B cell (primary cell): Measurements from ENCODE around the gene MGMT. TPM values are rescaled to one million over a fixed set of nuclear protein-coding genes. Genes with fewer than 3 reads are reported as not detected.

Source experiments
- ATAC-seq: fragments of 200-7000 bp; cut with Tn5 transposase; one replicate; pipeline ENCODE4 v1.10.0; 2021; ENCODE audit warnings: low read depth, mild to moderate bottlenecking, moderate number of reproducible peaks, moderate library complexity
- CTCF ChIA-PET: fragments of 350-600 bp; sonication (Branson Sonifier 250); formaldehyde crosslinking; loops from one replicate; lab custom pipeline; 2021; ENCODE audit warnings: antibody characterized with exemption, inconsistent platforms; lab: Charles Lee
- POLR2A ChIA-PET: fragments of 350-600 bp; sonication (Branson Sonifier 250); formaldehyde crosslinking; loops from one replicate; lab custom pipeline; 2021; ENCODE audit warnings: antibody characterized with exemption; lab: Charles Lee
- DNase-seq: peaks from one replicate; pipeline ENCODE4 v3.0.0; 2013
- H2AFZ ChIP-seq: 2 replicates; pipeline ENCODE4 v1.6.1; 2012; ENCODE audit warnings: mild to moderate bottlenecking, low read depth, low read length; ENCODE audit not compliant: insufficient read depth, poor library complexity, severe bottlenecking
- H3K27ac ChIP-seq, 2 donors: 1 replicate in 1 of 2; 2 replicates in 1 of 2; pipeline ENCODE4 v1.5.1; 2012 to 2013; ENCODE audit warnings: low read length in 2 of 2, mild to moderate bottlenecking in 2 of 2, moderate library complexity in 1 of 2
- H3K27me3 ChIP-seq, 4 experiments: fragments of 200-600 bp in 1 of 4; sonication (generic) in 1 of 4; replicated peaks in 1 of 4; 1 replicate in 2 of 4; 2 replicates in 2 of 4; pipeline versions ENCODE4 v1.6.1 to v1.7.0; 2013 to 2016; ENCODE audit warnings: low read length in 3 of 4, mild to moderate bottlenecking in 2 of 4, mixed read lengths in 1 of 4, moderate library complexity in 1 of 4; ENCODE audit not compliant: insufficient read depth in 4 of 4, control insufficient read depth in 3 of 4; ENCODE audit errors: control extremely low read depth in 1 of 4
- H3K36me3 ChIP-seq, 2 experiments: replicated peaks in 1 of 2; 1 replicate in 1 of 2; 2 replicates in 1 of 2; pipeline versions ENCODE4 v1.6.1 to v1.7.1; 2013; ENCODE audit warnings: low read length in 1 of 2; ENCODE audit not compliant: insufficient read depth in 2 of 2, control insufficient read depth in 1 of 2; ENCODE audit errors: control extremely low read depth in 1 of 2, extremely low read depth in 1 of 2
- H3K4me1 ChIP-seq, 2 donors: fragments of 200-600 bp in 1 of 2; sonication (generic) in 1 of 2; 1 replicate in 1 of 2; 2 replicates in 1 of 2; pipeline versions ENCODE4 v1.5.1 to v1.6.1; 2013 to 2017; ENCODE audit warnings: low read length in 2 of 2; ENCODE audit not compliant: control insufficient read depth in 2 of 2, insufficient read depth in 2 of 2
- H3K4me2 ChIP-seq: replicated peaks from 2 replicates; pipeline ENCODE3; 2012; ENCODE audit warnings: mild to moderate bottlenecking, low read depth, low read length; ENCODE audit not compliant: poor library complexity, severe bottlenecking
- H3K4me3 ChIP-seq, 5 experiments: fragments of 200-600 bp in 1 of 5; sonication (generic) in 1 of 5; 1 replicate in 3 of 5; 2 replicates in 2 of 5; pipeline versions ENCODE4 v1.5.1 to v1.7.0; 2011 to 2016; ENCODE audit warnings: low read length in 4 of 5, mild to moderate bottlenecking in 4 of 5, low read depth in 2 of 5, control low read depth in 1 of 5, moderate library complexity in 1 of 5; ENCODE audit not compliant: insufficient read depth in 1 of 5; ENCODE audit errors: control extremely low read depth in 1 of 5, extremely low read depth in 1 of 5
- H3K79me2 ChIP-seq: fragments of 200-600 bp; sonication (generic); one replicate; pipeline ENCODE4 v1.6.0; 2016; ENCODE audit warnings: low read length; ENCODE audit not compliant: control insufficient read depth, insufficient read depth
- H3K9ac ChIP-seq: fragments of 200-600 bp; sonication (generic); 2 replicates; pipeline ENCODE4 v1.6.1; 2017; ENCODE audit warnings: mild to moderate bottlenecking, low read length, moderate library complexity
- H3K9me3 ChIP-seq, 3 donors: one replicate each; pipeline versions ENCODE4 v1.6.1 to v1.7.1; 2013; ENCODE audit warnings: low read length in 2 of 3; ENCODE audit not compliant: control insufficient read depth in 2 of 3, insufficient read depth in 1 of 3; ENCODE audit errors: control extremely low read depth in 1 of 3
- H4K20me1 ChIP-seq: 2 replicates; pipeline ENCODE4 v1.6.0; 2012; ENCODE audit warnings: mild to moderate bottlenecking, low read length; ENCODE audit not compliant: insufficient read depth, control insufficient read depth, poor library complexity, severe bottlenecking
- H3K27ac Mint-ChIP-seq: one replicate; pipeline ENCODE4 v1.8.0; 2021; ENCODE audit warnings: mixed read lengths
- H3K27me3 Mint-ChIP-seq: one replicate; pipeline ENCODE4 v1.8.0; 2021; ENCODE audit warnings: mixed read lengths
- H3K4me1 Mint-ChIP-seq: one replicate; pipeline ENCODE4 v1.8.0; 2021; ENCODE audit warnings: mixed read lengths
- H3K4me3 Mint-ChIP-seq: one replicate; pipeline ENCODE4 v1.8.0; 2021; ENCODE audit warnings: mixed read lengths
- H3K9me3 Mint-ChIP-seq: one replicate; pipeline ENCODE4 v1.8.0; 2022; ENCODE audit warnings: mixed read lengths; ENCODE audit not compliant: insufficient read depth
- EZH2 ChIP-seq: IDR thresholded peaks from 2 replicates; pipeline ENCODE4 v1.6.1; 2012; ENCODE audit warnings: borderline replicate concordance, low read depth, mild to moderate bottlenecking, moderate library complexity, low read length; ENCODE audit not compliant: insufficient read depth, poor library complexity, severe bottlenecking
- WGBS: methylation state at CpG from one replicate; pipeline ENCODE4 v1.1.5; 2013; ENCODE audit warnings: missing lambda C conversion rate; ENCODE audit not compliant: insufficient coverage; 5-methylcytosine and 5-hydroxymethylcytosine counted together
- intact Hi-C: fragments of 100-400 bp; cut with micrococcal nuclease; formaldehyde crosslinking; loops from one replicate; pipeline ENCODE4 v1.10.0; 2022
- polyA plus RNA-seq: library from polyadenylated mRNA; depleted of rRNA; stranded (reverse); fragments of >200 nt; gene quantifications from 2 replicates; pipeline ENCODE4 v1.2.3, GENCODE V29; 2012
- total RNA-seq, 2 donors: library from RNA; stranded (reverse); fragments of 120-200 nt in 1 of 2; gene quantifications; 1 replicate in 1 of 2; 2 replicates in 1 of 2; pipeline versions ENCODE4 v1.2.3 to v1.2.4, GENCODE V29; 2013 to 2022
- TF ChIP-seq, protein P1 (sequence below): fragments of 200-600 bp; IDR thresholded peaks from one replicate; pipeline ENCODE4 v1.8.0; 2022; ENCODE audit warnings: antibody characterized with exemption, mild to moderate bottlenecking

Gene MGMT
- total and polyA plus RNA-seq, 2 donors (not counting 1 experiment from before 2014, with no cell fraction given), result 16.6 to 87.7 TPM

DNA sequence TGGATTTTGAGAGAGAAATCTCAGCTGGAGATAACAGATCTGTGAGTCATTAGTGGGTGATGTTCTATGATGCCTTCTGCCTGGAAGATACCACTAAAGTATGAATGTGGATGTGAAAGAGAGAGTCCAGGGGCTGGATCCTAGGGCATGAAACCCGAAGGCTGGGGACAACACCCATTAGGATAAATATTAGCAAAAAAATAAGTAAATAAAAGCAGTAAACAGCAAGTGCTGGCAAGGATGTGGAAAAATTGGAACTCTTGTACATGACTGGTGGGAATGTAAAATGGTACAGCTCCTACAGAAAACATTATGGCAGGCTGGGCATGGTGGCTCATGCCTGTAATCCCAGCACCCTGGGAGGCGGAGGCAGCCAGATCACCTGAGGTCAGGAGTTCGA is 16.6 kb upstream of the MGMT start:
- ChIA-PET CTCF (no interaction called here), POLR2A (no interaction called here)
- no peak for DNase-seq
- Histone ChIP-seq H3K79me2 (no peaks in the 10 kb centered on the region), H3K4me2 (no peak overlapping the region), H2AFZ (no peak overlapping the region), H4K20me1 (no peaks in the 10 kb centered on the region), H3K9me3 (peaks cover 0 to 3% (median 0%) of the 10 kb centered on the region in 3 donors), H3K36me3 (no peaks in the 10 kb centered on the region), H3K27me3 (peaks cover 0 to 8% (median 0%) of the 10 kb centered on the region in 4 experiments), H3K4me3 (no peak overlapping the region), H3K27ac (no peak overlapping the region), H3K4me1 (no peaks in the 10 kb centered on the region), H3K9ac (no peak overlapping the region)
- intact Hi-C loops, result no loop called here
- Mint-ChIP-seq H3K27me3 (peaks cover 10% of the 10 kb centered on the region), H3K27ac (no peak overlapping the region), H3K4me3 (no peak overlapping the region), H3K9me3 (peaks cover 2% of the 10 kb centered on the region), H3K4me1 (no peaks in the 10 kb centered on the region)
- TF ChIP-seq, protein P1, sequence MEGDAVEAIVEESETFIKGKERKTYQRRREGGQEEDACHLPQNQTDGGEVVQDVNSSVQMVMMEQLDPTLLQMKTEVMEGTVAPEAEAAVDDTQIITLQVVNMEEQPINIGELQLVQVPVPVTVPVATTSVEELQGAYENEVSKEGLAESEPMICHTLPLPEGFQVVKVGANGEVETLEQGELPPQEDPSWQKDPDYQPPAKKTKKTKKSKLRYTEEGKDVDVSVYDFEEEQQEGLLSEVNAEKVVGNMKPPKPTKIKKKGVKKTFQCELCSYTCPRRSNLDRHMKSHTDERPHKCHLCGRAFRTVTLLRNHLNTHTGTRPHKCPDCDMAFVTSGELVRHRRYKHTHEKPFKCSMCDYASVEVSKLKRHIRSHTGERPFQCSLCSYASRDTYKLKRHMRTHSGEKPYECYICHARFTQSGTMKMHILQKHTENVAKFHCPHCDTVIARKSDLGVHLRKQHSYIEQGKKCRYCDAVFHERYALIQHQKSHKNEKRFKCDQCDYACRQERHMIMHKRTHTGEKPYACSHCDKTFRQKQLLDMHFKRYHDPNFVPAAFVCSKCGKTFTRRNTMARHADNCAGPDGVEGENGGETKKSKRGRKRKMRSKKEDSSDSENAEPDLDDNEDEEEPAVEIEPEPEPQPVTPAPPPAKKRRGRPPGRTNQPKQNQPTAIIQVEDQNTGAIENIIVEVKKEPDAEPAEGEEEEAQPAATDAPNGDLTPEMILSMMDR, result no peak
- no peak for TF ChIP-seq EZH2
- 100% methylated on average over 2 of the region's 3 CpGs for WGBS
- ATAC-seq, result no peak

DNA sequence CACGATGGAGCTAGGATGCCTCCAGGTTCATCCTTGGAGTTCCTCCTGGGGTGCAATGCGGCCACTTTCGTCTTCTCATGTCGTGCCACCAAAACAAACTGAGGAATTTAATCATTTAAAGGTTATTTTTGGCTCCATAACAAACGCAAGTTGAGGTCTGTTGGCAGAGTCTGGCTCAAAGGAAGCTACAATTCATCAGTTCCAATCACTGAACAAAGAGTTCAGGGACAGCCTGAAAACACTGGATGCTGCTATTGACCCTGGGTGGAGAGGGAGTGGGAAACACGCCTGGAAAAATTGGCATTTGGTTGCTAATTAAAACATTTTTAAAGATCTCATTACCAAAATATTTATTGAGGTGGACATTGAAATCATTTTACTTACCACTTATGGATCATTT is 11.4 kb upstream of the MGMT start:
- ChIA-PET CTCF (no interaction called here), POLR2A (no interaction called here)
- intact Hi-C loops, result no loop called here
- peaks cover 26% of the 10 kb centered on the region for H3K27me3 Mint-ChIP-seq
- 81% methylated on average over 3 of the region's 6 CpGs for WGBS
- H3K4me2 ChIP-seq, result no peak overlapping the region
- no peak overlapping the region for H3K4me3 ChIP-seq
- H3K27ac ChIP-seq, result no peak overlapping the region
- no peak overlapping the region for H3K4me3 Mint-ChIP-seq
- no peak overlapping the region for H3K9ac ChIP-seq
- H3K27me3 ChIP-seq, result peaks cover 0 to 14% (median 5%) of the 10 kb centered on the region in 4 experiments
- no peak overlapping the region for H3K27ac Mint-ChIP-seq
- no peaks in the 10 kb centered on the region for H4K20me1 ChIP-seq
- no peak for ATAC-seq
- H3K9me3 ChIP-seq, result peaks cover 0 to 3% (median 0%) of the 10 kb centered on the region in 3 donors
- DNase-seq, result no peak
- H3K79me2 ChIP-seq, result no peaks in the 10 kb centered on the region
- no peak for TF ChIP-seq EZH2
- TF ChIP-seq, protein P1, result no peak
- H3K4me1 ChIP-seq, result no peaks in the 10 kb centered on the region
- H3K36me3 ChIP-seq, result no peaks in the 10 kb centered on the region
- peaks cover 2% of the 10 kb centered on the region for H3K9me3 Mint-ChIP-seq
- H3K4me1 Mint-ChIP-seq, result no peaks in the 10 kb centered on the region
- no peak overlapping the region for H2AFZ ChIP-seq
